Prostate gland (tissue), 2 donors: ENCODE data around the gene SBF2. TPM values are rescaled to one million over a fixed set of nuclear protein-coding genes. Genes with fewer than 3 reads are reported as not detected.

Experiments used
- DNase-seq: peaks from one replicate; pipeline ENCODE4 v3.0.0-alpha.2; 2019; ENCODE audit warnings: low spot score
- H3K27ac ChIP-seq, 2 donors: fragments of 200-600 bp; sonication (generic); 2 replicates each; pipeline ENCODE4 v1.5.1; 2017 to 2019
- H3K27me3 ChIP-seq: fragments of 200-600 bp; sonication (generic); replicated peaks from 2 replicates; pipeline ENCODE4 v1.5.1; 2019; ENCODE audit not compliant: insufficient read depth
- H3K36me3 ChIP-seq, 2 donors: fragments of 200-600 bp; sonication (generic); 1 replicate in 1 of 2; 2 replicates in 1 of 2; pipeline versions ENCODE4 v1.5.1 to v1.8.1; 2017 to 2019
- H3K4me1 ChIP-seq: fragments of 200-600 bp; sonication (generic); replicated peaks from 2 replicates; pipeline ENCODE4 v1.5.1; 2019
- H3K4me3 ChIP-seq, 2 donors: fragments of 200-600 bp; sonication (generic); 2 replicates each; pipeline ENCODE4 v1.5.1; 2017 to 2019
- H3K9me3 ChIP-seq: fragments of 200-600 bp; sonication (generic); 2 replicates; pipeline ENCODE4 v1.5.1; 2017
- CTCF ChIP-seq, 4 experiments: fragments of 200-600 bp in 2 of 4; fragments of 450-650 bp in 2 of 4; sonication (generic) in 2 of 4; IDR thresholded peaks; 1 replicate in 3 of 4; 2 replicates in 1 of 4; pipeline ENCODE4 v1.5.1; 2016 to 2019; ENCODE audit warnings: antibody characterized with exemption in 4 of 4, mild to moderate bottlenecking in 2 of 4, moderate library complexity in 2 of 4
- POLR2A ChIP-seq: fragments of 450-650 bp; IDR thresholded peaks from one replicate; pipeline ENCODE4 v1.6.1; 2016; ENCODE audit warnings: antibody characterized with exemption, mild to moderate bottlenecking
- POLR2AphosphoS5 ChIP-seq: sonication (generic); formaldehyde crosslinking; IDR thresholded peaks from one replicate; pipeline ENCODE4 v1.6.1; 2017; ENCODE audit warnings: antibody characterized with exemption
- WGBS: methylation state at CpG from one replicate; pipeline ENCODE4 v1.1.5; 2018; 5-methylcytosine and 5-hydroxymethylcytosine counted together
- intact Hi-C: fragments of 100-400 bp; cut with DNase I; formaldehyde crosslinking; loops from one replicate; pipeline ENCODE4 v1.14.2; 2022
- total RNA-seq, 2 donors: library from RNA; depleted of rRNA; stranded (reverse); fragments of >200 nt; gene quantifications; one replicate each; pipeline ENCODE4 v1.1.0, GENCODE V29; 2016

Gene SBF2
- total RNA-seq, 2 donors from 2014 or later = 35.9 to 56.7 TPM

- DNase-seq = no peak
- no peak for TF ChIP-seq POLR2AphosphoS5
- no peak for TF ChIP-seq POLR2A
- no peak for TF ChIP-seq CTCF (IDR thresholded peaks at IDR 0.05)
- Histone ChIP-seq H3K27me3 (no peaks in the 10 kb centered on the region), H3K27ac (no peak overlapping the region), H3K4me1 (no peaks in the 10 kb centered on the region), H3K9me3 (no peaks in the 10 kb centered on the region), H3K4me3 (no peak overlapping the region), H3K36me3 (no peaks in the 10 kb centered on the region)
- 59% methylated on average over 4 of the region's 4 CpGs for WGBS
- intact Hi-C loops = no loop called here
These were observed 23.2 kb upstream of the SBF2 start for GRCh38 chr11:10317151-10317755.

GRCh38 chr11:10315083-10315482, 21.1 kb upstream of the SBF2 start:
- Histone ChIP-seq H3K4me3 (no peak overlapping the region), H3K27me3 (no peaks in the 10 kb centered on the region), H3K27ac (no peak overlapping the region), H3K9me3 (no peaks in the 10 kb centered on the region), H3K4me1 (no peaks in the 10 kb centered on the region), H3K36me3 (no peaks in the 10 kb centered on the region)
- intact Hi-C loops = no loop called here
- TF ChIP-seq POLR2AphosphoS5 = no peak
- 93% methylated on average over 6 of the region's 6 CpGs for WGBS
- no peak for DNase-seq

- no peak for DNase-seq
- no peak overlapping the region for H3K27ac ChIP-seq
- no peak overlapping the region for H3K4me3 ChIP-seq
- H3K9me3 ChIP-seq = no peaks in the 10 kb centered on the region
- no peaks in the 10 kb centered on the region for H3K36me3 ChIP-seq
- no peak for TF ChIP-seq POLR2A
- no peak for TF ChIP-seq CTCF (IDR thresholded peaks at IDR 0.05)
- TF ChIP-seq POLR2AphosphoS5 = no peak
- WGBS = 51% methylated on average over 8 of the region's 8 CpGs
- intact Hi-C loops = no loop called here
- no peaks in the 10 kb centered on the region for H3K4me1 ChIP-seq
- no peaks in the 10 kb centered on the region for H3K27me3 ChIP-seq
These were observed 20.4 kb upstream of the SBF2 start for GRCh38 chr11:10314199-10315072.

- H3K4me3 ChIP-seq = no peak overlapping the region
- no peaks in the 10 kb centered on the region for H3K4me1 ChIP-seq
- WGBS = 97% methylated on average over 2 of the region's 2 CpGs
- TF ChIP-seq POLR2AphosphoS5 (no peak), POLR2A (no peak), CTCF (IDR thresholded peaks at IDR 0.05) (no peak)
- intact Hi-C loops = no loop called here
- H3K27ac ChIP-seq = no peak overlapping the region
- no peaks in the 10 kb centered on the region for H3K36me3 ChIP-seq
- DNase-seq = no peak
- H3K27me3 ChIP-seq = no peaks in the 10 kb centered on the region
- H3K9me3 ChIP-seq = no peaks in the 10 kb centered on the region
These were observed 17.8 kb upstream of the SBF2 start for GRCh38 chr11:10311802-10312201.

GRCh38 chr11:10310301-10310841, 16.4 kb upstream of the SBF2 start:
- H3K4me3 ChIP-seq = no peak overlapping the region
- 78% methylated on average over 3 of the region's 3 CpGs for WGBS
- TF ChIP-seq POLR2A = no peak
- no peak for TF ChIP-seq POLR2AphosphoS5
- TF ChIP-seq CTCF (IDR thresholded peaks at IDR 0.05) = no peak
- no peaks in the 10 kb centered on the region for H3K4me1 ChIP-seq
- no peaks in the 10 kb centered on the region for H3K27me3 ChIP-seq
- no peak for DNase-seq
- intact Hi-C loops = no loop called here
- no peaks in the 10 kb centered on the region for H3K36me3 ChIP-seq
- no peak overlapping the region for H3K27ac ChIP-seq
- no peaks in the 10 kb centered on the region for H3K9me3 ChIP-seq
